Measurements from ENCODE around the gene BEND6. TPM values are rescaled to one million over a fixed set of nuclear protein-coding genes. Genes with fewer than 3 reads are reported as not detected.

Gene BEND6
- total RNA-seq, 1 donor from 2014 or later, result 2.7 TPM

DNA sequence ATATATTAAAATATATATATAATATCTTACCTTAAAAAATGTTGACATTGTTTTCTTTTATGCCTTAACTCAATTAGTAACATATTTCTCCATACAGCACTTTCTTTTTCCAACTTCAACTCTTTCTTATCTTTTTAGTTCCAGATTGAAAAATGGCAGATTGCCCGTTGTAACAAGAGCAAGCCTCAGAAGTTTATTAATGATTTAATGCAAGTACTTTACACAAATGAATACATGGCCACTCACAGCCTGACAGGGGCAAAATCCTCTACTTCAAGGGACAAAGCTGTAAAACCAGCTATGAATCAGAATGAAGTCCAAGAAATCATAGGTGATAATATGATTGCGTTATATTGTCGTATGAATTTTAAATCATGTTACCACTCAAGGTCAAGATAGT is 62.2 kb downstream of the BEND6 start:
- Histone ChIP-seq H3K36me3 (ENCODE audit: control insufficient read depth, insufficient read depth, low read length) (no peaks in the 10 kb centered on the region), H3K4me3 (ENCODE audit: low read depth, low read length) (no peak overlapping the region), H3K27me3 (ENCODE audit: control insufficient read depth, insufficient read depth, low read length) (no peaks in the 10 kb centered on the region)
- no peak for DNase-seq (ENCODE audit: low read depth)
- TF ChIP-seq CTCF (IDR thresholded peaks at IDR 0.05; ENCODE audit: insufficient read depth, low read length, poor library complexity, severe bottlenecking), result no peak

DNA sequence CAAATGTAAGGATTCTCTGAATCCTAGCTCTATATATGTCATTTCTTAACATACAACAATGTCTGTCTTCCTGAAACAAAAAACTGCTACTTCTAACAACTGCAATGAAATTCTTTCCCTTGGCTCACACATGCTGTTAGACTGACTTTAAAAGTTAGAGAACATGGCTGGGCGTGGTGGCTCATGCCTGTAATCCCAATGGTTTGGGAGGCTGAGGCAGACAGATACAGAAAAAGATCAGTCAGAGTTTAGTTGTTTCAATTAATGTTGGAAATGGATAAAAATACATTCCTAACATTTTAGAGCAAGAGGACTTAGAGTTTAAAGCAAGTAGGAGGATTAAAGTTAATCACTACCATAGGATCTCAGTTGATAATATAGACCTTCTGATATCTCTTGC is 62.9 kb downstream of the BEND6 start:
- Histone ChIP-seq H3K36me3 (ENCODE audit: control insufficient read depth, insufficient read depth, low read length) (no peaks in the 10 kb centered on the region), H3K27me3 (ENCODE audit: control insufficient read depth, insufficient read depth, low read length) (no peaks in the 10 kb centered on the region), H3K4me3 (ENCODE audit: low read depth, low read length) (no peak overlapping the region)
- TF ChIP-seq CTCF (IDR thresholded peaks at IDR 0.05; ENCODE audit: insufficient read depth, low read length, poor library complexity, severe bottlenecking), result no peak
- no peak for DNase-seq (ENCODE audit: low read depth)

GRCh38 chr6:57019434-57019833 is 64.5 kb downstream of the BEND6 start:
- H3K27me3 ChIP-seq (ENCODE audit: control insufficient read depth, insufficient read depth, low read length), result no peaks in the 10 kb centered on the region
- no peak overlapping the region for H3K4me3 ChIP-seq (ENCODE audit: low read depth, low read length)
- no peaks in the 10 kb centered on the region for H3K36me3 ChIP-seq (ENCODE audit: control insufficient read depth, insufficient read depth, low read length)
- no peak for DNase-seq (ENCODE audit: low read depth)
- no peak for TF ChIP-seq CTCF (IDR thresholded peaks at IDR 0.05; ENCODE audit: insufficient read depth, low read length, poor library complexity, severe bottlenecking)

- peak; percentile 41 for TF ChIP-seq CTCF (IDR thresholded peaks at IDR 0.05; ENCODE audit: insufficient read depth, low read length, poor library complexity, severe bottlenecking)
- no peak overlapping the region for H3K4me3 ChIP-seq (ENCODE audit: low read depth, low read length)
- H3K36me3 ChIP-seq (ENCODE audit: control insufficient read depth, insufficient read depth, low read length), result no peaks in the 10 kb centered on the region
- peak; percentile 29 for DNase-seq (ENCODE audit: low read depth)
- H3K27me3 ChIP-seq (ENCODE audit: control insufficient read depth, insufficient read depth, low read length), result no peaks in the 10 kb centered on the region
Measured at GRCh38 chr6:57021086-57021720, 66.3 kb downstream of the BEND6 start.

GRCh38 chr6:57024321-57024720 is 69.4 kb downstream of the BEND6 start:
- no peak for TF ChIP-seq CTCF (IDR thresholded peaks at IDR 0.05; ENCODE audit: insufficient read depth, low read length, poor library complexity, severe bottlenecking)
- Histone ChIP-seq H3K27me3 (ENCODE audit: control insufficient read depth, insufficient read depth, low read length) (no peaks in the 10 kb centered on the region), H3K36me3 (ENCODE audit: control insufficient read depth, insufficient read depth, low read length) (no peaks in the 10 kb centered on the region), H3K4me3 (ENCODE audit: low read depth, low read length) (no peak overlapping the region)
- no peak for DNase-seq (ENCODE audit: low read depth)

GRCh38 chr6:57024775-57025174 is 69.9 kb downstream of the BEND6 start:
- no peak for TF ChIP-seq CTCF (IDR thresholded peaks at IDR 0.05; ENCODE audit: insufficient read depth, low read length, poor library complexity, severe bottlenecking)
- Histone ChIP-seq H3K36me3 (ENCODE audit: control insufficient read depth, insufficient read depth, low read length) (no peaks in the 10 kb centered on the region), H3K27me3 (ENCODE audit: control insufficient read depth, insufficient read depth, low read length) (no peaks in the 10 kb centered on the region), H3K4me3 (ENCODE audit: low read depth, low read length) (no peak overlapping the region)
- no peak for DNase-seq (ENCODE audit: low read depth)

Measured in kidney epithelial cell (primary cell).